ENCODE measurements around the gene KLK8. TPM values are rescaled to one million over a fixed set of nuclear protein-coding genes. Genes with fewer than 3 reads are reported as not detected.

The KLK8 gene
- total RNA-seq, 1 experiment from 2014 or later: not detected

GRCh38 chr19:50968716-50969412 lies 32.5 kb downstream of the KLK8 start:
- DNase-seq (ENCODE audit: low read depth): no peak
- in situ Hi-C loops (cut with HindIII; ENCODE audit: low pct_unique_long_range_greater_than_20kb, low sequenced_read_pairs): no loop called here

- no peak for DNase-seq (ENCODE audit: low read depth)
- in situ Hi-C loops (cut with HindIII; ENCODE audit: low pct_unique_long_range_greater_than_20kb, low sequenced_read_pairs): no loop called here
Measured at GRCh38 chr19:50967929-50968715, 33.3 kb downstream of the KLK8 start.

- no peak for DNase-seq (ENCODE audit: low read depth)
- in situ Hi-C loops (cut with HindIII; ENCODE audit: low pct_unique_long_range_greater_than_20kb, low sequenced_read_pairs): no loop called here
Measured at GRCh38 chr19:50964266-50964665, 37.1 kb downstream of the KLK8 start.

- no peak for DNase-seq (ENCODE audit: low read depth)
- in situ Hi-C loops (cut with HindIII; ENCODE audit: low pct_unique_long_range_greater_than_20kb, low sequenced_read_pairs): no loop called here
Measured at GRCh38 chr19:50963381-50963780, 38.0 kb downstream of the KLK8 start.

- in situ Hi-C loops (cut with HindIII; ENCODE audit: low pct_unique_long_range_greater_than_20kb, low sequenced_read_pairs): no loop called here
- peak; percentile 12 for DNase-seq (ENCODE audit: low read depth)
Measured at GRCh38 chr19:50962245-50962644, 39.2 kb downstream of the KLK8 start.

- in situ Hi-C loops (cut with HindIII; ENCODE audit: low pct_unique_long_range_greater_than_20kb, low sequenced_read_pairs): no loop called here
- no peak for DNase-seq (ENCODE audit: low read depth)
Measured at GRCh38 chr19:50959731-50960500, 41.5 kb downstream of the KLK8 start.

GRCh38 chr19:50957587-50957986 lies 43.8 kb downstream of the KLK8 start:
- in situ Hi-C loops (cut with HindIII; ENCODE audit: low pct_unique_long_range_greater_than_20kb, low sequenced_read_pairs): no loop called here
- DNase-seq (ENCODE audit: low read depth): no peak

- no peak for DNase-seq (ENCODE audit: low read depth)
- in situ Hi-C loops (cut with HindIII; ENCODE audit: low pct_unique_long_range_greater_than_20kb, low sequenced_read_pairs): no loop called here
Measured at GRCh38 chr19:50952910-50953309, 48.5 kb downstream of the KLK8 start, which contains the start of gene KLK5. TSS of gene KLK5 (minus strand) at chr19:50953038. CDS start at chr19:50952657, 381 bp downstream.

GRCh38 chr19:50949861-50950260 lies 51.5 kb downstream of the KLK8 start:
- in situ Hi-C loops (cut with HindIII; ENCODE audit: low pct_unique_long_range_greater_than_20kb, low sequenced_read_pairs): no loop called here
- no peak for DNase-seq (ENCODE audit: low read depth)

- DNase-seq (ENCODE audit: low read depth): no peak
- in situ Hi-C loops (cut with HindIII; ENCODE audit: low pct_unique_long_range_greater_than_20kb, low sequenced_read_pairs): no loop called here
Measured at GRCh38 chr19:50947123-50947522, 54.3 kb downstream of the KLK8 start.

Other genes starting within 250 kb of the KLK8 start
- not detected in 2 replicates for gene GPR32, start 231.1 kb downstream of the KLK8 start, total RNA-seq (2014; rRNA removed; shearing (Covaris generic); ENCODE audit: low replicate concordance)
- not detected in 2 replicates for gene ACP4, start 211.2 kb downstream of the KLK8 start, total RNA-seq (2014; rRNA removed; shearing (Covaris generic); ENCODE audit: low replicate concordance)
- not detected in 2 replicates for gene KLK1, start 177.8 kb downstream of the KLK8 start, total RNA-seq (2014; rRNA removed; shearing (Covaris generic); ENCODE audit: low replicate concordance)
- not detected in 2 replicates for gene KLK15, start 168.0 kb downstream of the KLK8 start, total RNA-seq (2014; rRNA removed; shearing (Covaris generic); ENCODE audit: low replicate concordance)
- not detected in 2 replicates for gene KLK3, start 146.7 kb downstream of the KLK8 start, total RNA-seq (2014; rRNA removed; shearing (Covaris generic); ENCODE audit: low replicate concordance)
- not detected in 2 replicates for gene KLK2, start 128.2 kb downstream of the KLK8 start, total RNA-seq (2014; rRNA removed; shearing (Covaris generic); ENCODE audit: low replicate concordance)
- not detected in 2 replicates for gene KLK4, start 90.2 kb downstream of the KLK8 start, total RNA-seq (2014; rRNA removed; shearing (Covaris generic); ENCODE audit: low replicate concordance)
- gene KLK5, start 48.6 kb downstream of the KLK8 start, total RNA-seq (2014; rRNA removed; shearing (Covaris generic); ENCODE audit: low replicate concordance): not detected in 2 replicates
- not detected in 2 replicates for gene KLK6, start 32.0 kb downstream of the KLK8 start, total RNA-seq (2014; rRNA removed; shearing (Covaris generic); ENCODE audit: low replicate concordance)
- not detected in 2 replicates for gene KLK7, start 17.7 kb downstream of the KLK8 start, total RNA-seq (2014; rRNA removed; shearing (Covaris generic); ENCODE audit: low replicate concordance)
- gene KLK10, start 18.1 kb upstream of the KLK8 start, total RNA-seq (2014; rRNA removed; shearing (Covaris generic); ENCODE audit: low replicate concordance): not detected in 2 replicates
- not detected in 2 replicates for gene KLK11, start 25.0 kb upstream of the KLK8 start, total RNA-seq (2014; rRNA removed; shearing (Covaris generic); ENCODE audit: low replicate concordance)
- not detected in 2 replicates for gene KLK12, start 33.4 kb upstream of the KLK8 start, total RNA-seq (2014; rRNA removed; shearing (Covaris generic); ENCODE audit: low replicate concordance)
- not detected in 2 replicates for gene KLK13, start 63.5 kb upstream of the KLK8 start, total RNA-seq (2014; rRNA removed; shearing (Covaris generic); ENCODE audit: low replicate concordance)
- not detected in 2 replicates for gene KLK14, start 81.3 kb upstream of the KLK8 start, total RNA-seq (2014; rRNA removed; shearing (Covaris generic); ENCODE audit: low replicate concordance)
- 20.7 and 22.1 TPM in 2 replicates for gene CTU1, start 106.8 kb upstream of the KLK8 start, total RNA-seq (2014; rRNA removed; shearing (Covaris generic); ENCODE audit: low replicate concordance)
- 1.5 TPM in 1 of 2 replicates, not detected in the other for gene SIGLEC9, start 123.3 kb upstream of the KLK8 start, total RNA-seq (2014; rRNA removed; shearing (Covaris generic); ENCODE audit: low replicate concordance)
- not detected in 2 replicates for gene SIGLEC7, start 140.7 kb upstream of the KLK8 start, total RNA-seq (2014; rRNA removed; shearing (Covaris generic); ENCODE audit: low replicate concordance)
- gene CD33, start 223.5 kb upstream of the KLK8 start, total RNA-seq (2014; rRNA removed; shearing (Covaris generic); ENCODE audit: low replicate concordance): not detected in 2 replicates
- gene SIGLECL1, start 249.5 kb upstream of the KLK8 start, total RNA-seq (2014; rRNA removed; shearing (Covaris generic); ENCODE audit: low replicate concordance): 52.0 and 60.2 TPM in 2 replicates

Data from Caki2 (cell line).